ENCODE measurements around the gene ELK4. TPM values are rescaled to one million over a fixed set of nuclear protein-coding genes. Genes with fewer than 3 reads are reported as not detected.

ELK4 gene
- total and polyA plus RNA-seq, 2 of the 4 experiments (the other 2 are of a cell fraction): 4.6 to 11.3 TPM

DNA sequence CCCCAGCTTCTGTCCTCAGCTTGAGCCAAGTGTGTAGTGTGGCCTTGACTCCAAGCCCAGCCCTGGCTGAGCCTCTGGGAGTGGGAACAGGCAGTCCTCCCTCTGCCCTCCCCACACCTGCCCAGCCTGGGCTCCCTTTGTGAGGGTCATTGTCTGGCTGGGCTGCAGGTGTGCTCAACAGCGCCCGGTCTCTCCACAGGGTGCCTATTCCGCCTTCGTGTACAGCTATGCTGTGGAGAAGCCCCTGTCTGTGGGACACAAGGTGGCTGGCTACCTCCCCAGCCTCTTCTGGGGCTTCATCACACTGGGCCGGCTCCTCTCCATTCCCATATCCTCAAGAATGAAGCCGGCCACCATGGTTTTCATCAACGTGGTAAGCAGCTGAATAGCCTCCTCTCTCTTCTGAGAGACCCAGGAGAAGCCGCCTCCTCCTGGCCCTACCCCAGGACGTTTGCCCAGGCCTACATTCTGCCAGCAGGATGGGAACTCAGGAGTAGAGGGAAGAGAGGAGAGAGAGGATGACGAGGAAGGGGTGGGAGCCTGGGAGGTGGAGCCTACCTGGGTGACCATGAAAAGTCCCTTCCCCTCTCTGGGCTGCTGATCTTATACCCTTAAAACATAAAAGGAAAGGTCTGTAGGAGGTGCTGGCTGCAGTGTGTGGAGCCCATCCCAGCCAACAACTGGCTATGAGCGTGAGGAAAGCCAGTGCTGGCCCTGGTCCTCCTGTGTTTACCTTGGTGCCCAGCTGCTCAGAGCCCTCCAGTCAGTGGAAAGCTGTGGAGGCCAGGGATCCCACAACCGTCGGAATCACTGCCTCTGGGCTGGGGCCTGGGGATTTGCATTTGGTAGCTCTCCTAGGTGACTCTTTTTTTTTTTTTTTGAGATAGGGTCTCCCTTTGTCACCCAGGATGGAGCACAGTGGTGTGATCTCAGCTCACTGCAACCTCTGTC lies 45.7 kb downstream of the ELK4 start:
- POLR2A ChIA-PET (ENCODE audit: unreplicated experiment): no interaction called here
- H3K27me3 ChIP-seq (ENCODE audit: control insufficient read depth, insufficient read depth, low read length): peaks cover 18% of the 10 kb centered on the region; the same call in 1 of the 2 replicates
- no peak overlapping the region for H2AFZ ChIP-seq (replicated peaks; ENCODE audit: low read length, poor library complexity)
- H4K8ac ChIP-seq (ENCODE audit: low read depth in 2 of 2, low read length in 2 of 2): no peak overlapping the region
- no peak overlapping the region for H2BK20ac ChIP-seq (ENCODE audit: low read depth, low read length)
- in situ Hi-C loops (cut with MboI; ENCODE audit: low sequenced_read_pairs): no loop called here
- no peak overlapping the region for H3K27ac ChIP-seq (ENCODE audit: insufficient read depth, low read length)
- no peak overlapping the region for H2BK120ac ChIP-seq (ENCODE audit: low read depth, low read length)
- intact Hi-C loops (cut with micrococcal nuclease): no loop called here
- H3K79me1 ChIP-seq (ENCODE audit: low read depth in 1 of 2, low read length in 2 of 2): no peaks in the 10 kb centered on the region
- no peak overlapping the region for H3K4ac ChIP-seq (ENCODE audit: low read depth, low read length)
- H2BK15ac ChIP-seq (ENCODE audit: low read depth, low read length): no peak overlapping the region
- no peak overlapping the region for H2AK5ac ChIP-seq (ENCODE audit: low read depth, low read length)
- H2AK9ac ChIP-seq (replicated peaks; ENCODE audit: low read depth, low read length, poor library complexity): no peak overlapping the region
- no peak for DNase-seq
- no peak overlapping the region for H3K18ac ChIP-seq (ENCODE audit: low read depth, low read length)
- H3K9me3 ChIP-seq (ENCODE audit: control insufficient read depth, insufficient read depth, low read length): no peaks in the 10 kb centered on the region
- no peaks in the 10 kb centered on the region for H3K36me3 ChIP-seq (ENCODE audit: control insufficient read depth, insufficient read depth, low read length)
- no peak overlapping the region for H3K4me2 ChIP-seq (ENCODE audit: low read depth, low read length)
- no peak overlapping the region for H4K91ac ChIP-seq (ENCODE audit: insufficient read depth, low read depth, low read length)
- no peaks in the 10 kb centered on the region for H3K9me1 ChIP-seq (ENCODE audit: insufficient read depth, low read length)
- dilution Hi-C loops (cut with HindIII; ENCODE audit: low sequenced_read_pairs, unreplicated experiment): no loop called here
- no peak overlapping the region for H3K14ac ChIP-seq (replicated peaks; ENCODE audit: low read depth, low read length)
- H3K56ac ChIP-seq (ENCODE audit: extremely low read depth, insufficient read depth, low read length): no peak overlapping the region
- H3K4me3 ChIP-seq (ENCODE audit: insufficient read depth, low read depth, low read length): no peak overlapping the region
- H3K4me1 ChIP-seq (ENCODE audit: control insufficient read depth, insufficient read depth, low read length): peaks cover 2% of the 10 kb centered on the region; the same call in 1 of the 2 replicates
- ATAC-seq (ENCODE audit: low read depth): no peak
- 80% methylated on average over 5 of the region's 13 CpGs; no CpG with 5 or more reads in 1 of the 2 experiments for WGBS, 2 experiments (ENCODE audit: extremely low coverage in 2 of 2, insufficient read length in 1 of 2)
- no peak overlapping the region for H4K5ac ChIP-seq (ENCODE audit: low read depth, low read length)
- H2BK5ac ChIP-seq (ENCODE audit: low read depth, low read length, poor library complexity, severe bottlenecking): no peak overlapping the region
- H3K9ac ChIP-seq (ENCODE audit: low read depth, low read length): no peak overlapping the region
- no peaks in the 10 kb centered on the region for H4K20me1 ChIP-seq (ENCODE audit: insufficient read depth, low read length)
- BruUV-seq (replicated peaks): no TSS peak
- no peak overlapping the region for H3K23ac ChIP-seq (ENCODE audit: low read depth, low read length)
- CTCF ChIA-PET: no interaction called here
- TF ChIP-seq RFX5 (IDR thresholded peaks at IDR 0.05; ENCODE audit: low read depth, low read length) (no peak), BHLHE40 (IDR thresholded peaks at IDR 0.05; ENCODE audit: low read depth, low read length) (no peak), NFE2L2 (IDR thresholded peaks at IDR 0.05; ENCODE audit: low read depth, low read length) (no peak), ELK1 (IDR thresholded peaks at IDR 0.05; ENCODE audit: borderline replicate concordance, low read depth, low read length) (no peak), MAFK (IDR thresholded peaks at IDR 0.05; ENCODE audit: low read depth, low read length) (no peak), RCOR1 (IDR thresholded peaks at IDR 0.05; ENCODE audit: insufficient replicate concordance, low read length) (no peak), MAZ (IDR thresholded peaks at IDR 0.05; ENCODE audit: borderline replicate concordance, low read depth, low read length) (no peak), CTCF (conservative IDR thresholded peaks at IDR 0.05; ENCODE audit: low read depth, low read length) (no peak), CHD1 (IDR thresholded peaks at IDR 0.05; ENCODE audit: low read depth, low read length) (no peak), FOS (IDR thresholded peaks at IDR 0.05; ENCODE audit: low read depth, low read length) (no peak), CEBPB (IDR thresholded peaks at IDR 0.05; ENCODE audit: low read depth, low read length) (no peak), SMC3 (IDR thresholded peaks at IDR 0.05; ENCODE audit: low read depth, low read length) (no peak), MXI1 (IDR thresholded peaks at IDR 0.05; ENCODE audit: borderline replicate concordance, low read depth, low read length) (no peak), POLR2A (IDR thresholded peaks at IDR 0.05; ENCODE audit: low read depth, low read length) (no peak)
- TF ChIP-seq, protein P1, sequence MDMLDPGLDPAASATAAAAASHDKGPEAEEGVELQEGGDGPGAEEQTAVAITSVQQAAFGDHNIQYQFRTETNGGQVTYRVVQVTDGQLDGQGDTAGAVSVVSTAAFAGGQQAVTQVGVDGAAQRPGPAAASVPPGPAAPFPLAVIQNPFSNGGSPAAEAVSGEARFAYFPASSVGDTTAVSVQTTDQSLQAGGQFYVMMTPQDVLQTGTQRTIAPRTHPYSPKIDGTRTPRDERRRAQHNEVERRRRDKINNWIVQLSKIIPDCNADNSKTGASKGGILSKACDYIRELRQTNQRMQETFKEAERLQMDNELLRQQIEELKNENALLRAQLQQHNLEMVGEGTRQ (IDR thresholded peaks at IDR 0.05; ENCODE audit: low read depth, low read length): no peak
